ENCODE data around the gene SLC12A3. TPM values are rescaled to one million over a fixed set of nuclear protein-coding genes. Genes with fewer than 3 reads are reported as not detected.
A peak's percentile ranks its signal among the peaks of the same experiment; 100 is the strongest.

Gene SLC12A3, protein sequence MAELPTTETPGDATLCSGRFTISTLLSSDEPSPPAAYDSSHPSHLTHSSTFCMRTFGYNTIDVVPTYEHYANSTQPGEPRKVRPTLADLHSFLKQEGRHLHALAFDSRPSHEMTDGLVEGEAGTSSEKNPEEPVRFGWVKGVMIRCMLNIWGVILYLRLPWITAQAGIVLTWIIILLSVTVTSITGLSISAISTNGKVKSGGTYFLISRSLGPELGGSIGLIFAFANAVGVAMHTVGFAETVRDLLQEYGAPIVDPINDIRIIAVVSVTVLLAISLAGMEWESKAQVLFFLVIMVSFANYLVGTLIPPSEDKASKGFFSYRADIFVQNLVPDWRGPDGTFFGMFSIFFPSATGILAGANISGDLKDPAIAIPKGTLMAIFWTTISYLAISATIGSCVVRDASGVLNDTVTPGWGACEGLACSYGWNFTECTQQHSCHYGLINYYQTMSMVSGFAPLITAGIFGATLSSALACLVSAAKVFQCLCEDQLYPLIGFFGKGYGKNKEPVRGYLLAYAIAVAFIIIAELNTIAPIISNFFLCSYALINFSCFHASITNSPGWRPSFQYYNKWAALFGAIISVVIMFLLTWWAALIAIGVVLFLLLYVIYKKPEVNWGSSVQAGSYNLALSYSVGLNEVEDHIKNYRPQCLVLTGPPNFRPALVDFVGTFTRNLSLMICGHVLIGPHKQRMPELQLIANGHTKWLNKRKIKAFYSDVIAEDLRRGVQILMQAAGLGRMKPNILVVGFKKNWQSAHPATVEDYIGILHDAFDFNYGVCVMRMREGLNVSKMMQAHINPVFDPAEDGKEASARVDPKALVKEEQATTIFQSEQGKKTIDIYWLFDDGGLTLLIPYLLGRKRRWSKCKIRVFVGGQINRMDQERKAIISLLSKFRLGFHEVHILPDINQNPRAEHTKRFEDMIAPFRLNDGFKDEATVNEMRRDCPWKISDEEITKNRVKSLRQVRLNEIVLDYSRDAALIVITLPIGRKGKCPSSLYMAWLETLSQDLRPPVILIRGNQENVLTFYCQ
- total RNA-seq = not detected

DNA sequence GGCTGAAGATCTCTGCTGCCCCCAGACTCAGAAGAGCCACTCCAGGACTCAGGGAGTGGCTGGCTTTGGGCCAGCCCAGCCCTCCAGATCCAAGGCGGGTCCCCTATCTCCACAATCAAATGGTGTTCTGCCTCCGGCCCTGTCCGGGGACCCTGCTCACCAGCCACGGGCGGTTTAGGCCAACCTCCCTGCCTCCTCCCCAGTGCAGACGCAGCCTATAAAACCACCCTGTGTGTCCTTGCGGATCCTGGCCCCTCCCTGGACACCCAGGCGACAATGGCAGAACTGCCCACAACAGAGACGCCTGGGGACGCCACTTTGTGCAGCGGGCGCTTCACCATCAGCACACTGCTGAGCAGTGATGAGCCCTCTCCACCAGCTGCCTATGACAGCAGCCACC, at the start of gene SLC12A3:
Gene SLC12A3, plus strand, starts transcription at position 248 of the 400 bp plus-strand sequence. Its CDS starts 29 bp downstream, at position 277.
- Mint-ChIP-seq H3K9me3 (no peaks in the 10 kb centered on the region), H3K4me3 (no peak within 1 kb of the TSS), H3K27ac (peak within 1 kb of the TSS; percentile 55), H3K36me3 (ENCODE audit: low read depth) (no peaks in the 10 kb centered on the region), H3K4me1 (peaks cover 36% of the 10 kb centered on the region), H3K27me3 (no peaks in the 10 kb centered on the region)
- no peak for DNase-seq
- POLR2A ChIA-PET = no interaction called here
- CTCF ChIA-PET = interaction anchor here (1.2 to 3.2 kb wide), 2 partner anchors 13 to 17 kb away, joined by 3 to 23 read pairs; no protein-coding TSS in a partner anchor

DNA sequence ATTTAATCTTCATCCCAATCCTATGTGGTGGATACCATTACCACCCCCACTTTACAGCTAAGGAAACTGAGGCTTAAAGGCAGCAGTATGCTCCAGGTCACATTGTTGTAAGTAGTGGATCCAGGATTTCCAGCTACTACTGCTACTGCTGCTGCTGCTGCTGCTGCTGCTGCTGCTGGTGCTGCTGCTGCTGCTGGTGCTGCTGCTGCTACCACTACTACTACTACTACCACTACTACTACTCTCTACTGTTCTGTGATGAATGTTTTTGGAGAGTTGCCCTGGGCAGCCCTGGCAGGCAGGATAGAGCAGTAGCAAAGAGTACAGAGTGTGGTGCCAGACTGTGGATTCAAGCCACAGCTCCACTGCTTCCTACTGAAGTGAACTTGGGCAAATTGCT, 49.3 kb upstream of the SLC12A3 start:
- Mint-ChIP-seq H3K9me3 (no peaks in the 10 kb centered on the region), H3K27me3 (no peaks in the 10 kb centered on the region), H3K36me3 (ENCODE audit: low read depth) (no peaks in the 10 kb centered on the region), H3K27ac (no peak overlapping the region), H3K4me3 (no peak overlapping the region), H3K4me1 (peaks cover 4% of the 10 kb centered on the region)
- DNase-seq = no peak
- ChIA-PET CTCF (interaction anchor here (1.4 to 2.5 kb wide), 2 partner anchors 9 to 44 kb away, joined by 3 to 6 read pairs; no protein-coding TSS in a partner anchor), POLR2A (no interaction called here)

DNA sequence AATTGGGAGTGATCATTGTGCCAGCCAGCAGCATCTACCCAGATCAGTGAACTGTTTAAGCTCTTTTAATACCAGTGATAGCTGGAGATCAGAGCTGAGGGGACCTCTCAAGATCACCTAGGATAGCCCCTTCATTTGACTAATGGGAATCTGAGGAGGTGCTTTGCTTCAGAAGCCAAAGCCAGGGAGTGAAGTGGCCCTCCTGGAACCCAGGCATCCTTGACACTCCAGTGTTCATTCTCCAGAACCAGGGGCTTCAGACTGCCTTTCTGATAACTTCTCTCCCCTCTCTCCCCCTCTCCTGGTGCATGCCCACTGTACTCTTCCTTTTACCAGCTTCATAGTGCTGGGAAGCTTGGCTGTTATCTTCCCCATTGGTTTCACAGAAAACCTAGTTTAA, 48.0 kb upstream of the SLC12A3 start:
- POLR2A ChIA-PET = no interaction called here
- no peaks in the 10 kb centered on the region for H3K27me3 Mint-ChIP-seq
- no peak overlapping the region for H3K27ac Mint-ChIP-seq
- DNase-seq = no peak
- peaks cover 6% of the 10 kb centered on the region for H3K36me3 Mint-ChIP-seq (ENCODE audit: low read depth)
- CTCF ChIA-PET = interaction anchor here (0.6 to 2.5 kb wide), 6 partner anchors 11 to 240 kb away, joined by 3 to 6 read pairs (median 3); no protein-coding TSS in a partner anchor
- H3K4me1 Mint-ChIP-seq = peaks cover 4% of the 10 kb centered on the region
- no peaks in the 10 kb centered on the region for H3K9me3 Mint-ChIP-seq
- no peak overlapping the region for H3K4me3 Mint-ChIP-seq

DNA sequence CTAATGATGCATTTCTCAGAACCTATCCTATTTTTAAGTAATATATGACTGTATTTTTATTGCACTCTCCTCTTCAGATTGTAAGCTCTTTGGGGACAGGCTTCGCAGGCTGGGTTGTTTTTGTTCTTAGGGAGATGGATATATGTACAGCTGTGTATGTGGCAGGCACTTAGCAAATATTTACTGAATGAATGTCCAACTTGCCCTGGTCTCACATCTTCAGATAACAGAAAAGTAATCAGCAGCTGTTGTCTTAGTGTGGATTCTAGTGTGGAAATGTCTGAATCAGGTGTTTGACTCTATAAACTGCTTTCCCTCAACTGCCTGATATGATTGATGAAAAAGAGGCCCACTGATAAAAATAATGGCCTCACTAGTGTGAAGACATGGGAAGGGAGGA, 47.1 kb upstream of the SLC12A3 start:
- no peaks in the 10 kb centered on the region for H3K9me3 Mint-ChIP-seq
- DNase-seq = no peak
- no peaks in the 10 kb centered on the region for H3K4me1 Mint-ChIP-seq
- peaks cover 8% of the 10 kb centered on the region for H3K36me3 Mint-ChIP-seq (ENCODE audit: low read depth)
- no peak overlapping the region for H3K27ac Mint-ChIP-seq
- H3K4me3 Mint-ChIP-seq = no peak overlapping the region
- ChIA-PET POLR2A (no interaction called here), CTCF (interaction anchor here (1.1 to 2.5 kb wide), 2 partner anchors 12 to 15 kb away, joined by 3 to 6 read pairs; no protein-coding TSS in a partner anchor)
- no peaks in the 10 kb centered on the region for H3K27me3 Mint-ChIP-seq

DNA sequence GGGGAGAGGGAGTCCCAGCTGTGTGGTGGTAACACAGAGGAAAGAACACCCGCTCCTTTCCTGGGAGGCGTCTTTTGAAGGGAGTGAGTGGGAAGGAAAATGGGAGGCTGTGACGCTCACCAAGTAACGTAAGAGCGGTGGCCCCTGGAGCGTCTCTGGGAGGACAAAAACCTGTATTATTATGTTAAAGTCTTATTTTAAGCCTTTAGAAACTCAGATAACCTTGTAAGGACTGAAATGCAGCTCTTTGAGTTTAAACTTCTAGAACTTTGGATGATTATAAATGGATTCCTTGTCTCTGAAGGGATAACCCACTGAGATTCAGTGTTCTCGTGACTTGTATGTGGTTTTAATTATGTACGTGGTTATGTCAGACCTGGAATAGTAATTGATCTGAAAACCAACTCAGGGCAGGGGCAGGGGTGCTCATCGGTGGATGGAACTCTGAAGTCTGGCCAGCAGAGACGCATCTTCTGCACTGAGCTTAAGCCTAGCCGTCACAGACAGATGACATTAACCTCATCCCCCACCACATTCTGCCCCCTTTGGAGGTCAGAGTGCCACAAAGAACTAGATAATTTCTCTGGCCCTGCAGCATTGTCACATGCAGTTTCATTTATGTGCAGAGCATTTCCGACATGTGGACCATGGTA, 41.8 kb upstream of the SLC12A3 start:
- Mint-ChIP-seq H3K27me3 (no peaks in the 10 kb centered on the region), H3K36me3 (ENCODE audit: low read depth) (peaks cover 22% of the 10 kb centered on the region)
- POLR2A ChIA-PET = no interaction called here

DNA sequence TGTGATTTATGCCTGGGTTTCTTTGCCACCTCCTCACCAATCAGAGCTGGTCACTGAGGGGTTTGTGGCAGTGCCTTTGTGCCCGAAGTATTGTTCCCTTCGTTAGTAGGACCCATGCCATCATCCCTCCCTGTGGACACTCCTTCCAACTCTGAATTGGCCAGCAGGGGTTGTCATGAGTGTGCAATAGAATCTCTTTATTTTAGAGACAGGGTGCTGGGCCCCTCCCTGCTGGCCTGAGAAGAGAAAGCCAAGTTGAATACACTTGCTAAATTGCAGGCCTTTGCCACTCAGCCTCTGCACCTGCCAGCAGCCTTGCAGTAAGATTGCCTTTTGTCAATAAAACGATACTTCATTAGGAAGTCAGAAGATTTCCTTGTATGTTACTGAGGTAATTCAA, 40.7 kb upstream of the SLC12A3 start:
- H3K27ac Mint-ChIP-seq = no peak overlapping the region
- H3K4me1 Mint-ChIP-seq = no peaks in the 10 kb centered on the region
- no peaks in the 10 kb centered on the region for H3K9me3 Mint-ChIP-seq
- no peaks in the 10 kb centered on the region for H3K27me3 Mint-ChIP-seq
- no peak for DNase-seq
- no peak overlapping the region for H3K4me3 Mint-ChIP-seq
- ChIA-PET CTCF (interaction anchor here (1.3 to 2.4 kb wide), 2 partner anchors 9 to 11 kb away, joined by 5 read pairs; no protein-coding TSS in a partner anchor), POLR2A (no interaction called here)
- peaks cover 22% of the 10 kb centered on the region for H3K36me3 Mint-ChIP-seq (ENCODE audit: low read depth)

More for the DNA sequence above, 41.8 kb upstream of the SLC12A3 start:
- no peak for DNase-seq
- CTCF ChIA-PET = interaction anchor here (1.2 to 2.4 kb wide), 3 partner anchors 10 to 103 kb away, joined by 3 to 5 read pairs (median 5); no protein-coding TSS in a partner anchor
- Mint-ChIP-seq H3K9me3 (no peaks in the 10 kb centered on the region), H3K4me1 (no peaks in the 10 kb centered on the region), H3K27ac (no peak overlapping the region), H3K4me3 (no peak overlapping the region)

DNA sequence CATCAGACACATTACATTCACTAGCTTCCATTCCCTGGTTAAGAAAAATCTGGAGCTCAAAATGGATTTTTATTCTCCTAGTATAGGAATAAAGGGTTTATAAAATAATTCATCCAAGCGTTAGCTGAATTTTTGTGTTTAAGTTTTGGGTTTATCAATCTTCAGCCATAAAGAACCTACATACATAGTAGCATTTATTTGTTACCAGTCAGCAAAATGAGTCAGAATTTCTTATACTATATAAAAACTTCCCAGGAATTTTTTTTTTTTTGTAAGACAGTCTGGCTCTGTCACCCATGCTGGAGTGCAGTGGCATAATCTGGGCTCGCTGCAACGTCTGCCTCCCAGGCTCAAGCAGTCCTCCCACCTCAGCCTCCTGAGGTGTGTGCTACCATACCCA, 40.2 kb upstream of the SLC12A3 start:
- Mint-ChIP-seq H3K27ac (no peak overlapping the region), H3K27me3 (no peaks in the 10 kb centered on the region), H3K36me3 (ENCODE audit: low read depth) (peaks cover 22% of the 10 kb centered on the region), H3K4me1 (no peaks in the 10 kb centered on the region), H3K9me3 (no peaks in the 10 kb centered on the region), H3K4me3 (no peak overlapping the region)
- ChIA-PET CTCF (interaction anchor here (1.3 to 2.4 kb wide), 2 partner anchors 8 to 11 kb away, joined by 5 read pairs; no protein-coding TSS in a partner anchor), POLR2A (no interaction called here)
- no peak for DNase-seq

DNA sequence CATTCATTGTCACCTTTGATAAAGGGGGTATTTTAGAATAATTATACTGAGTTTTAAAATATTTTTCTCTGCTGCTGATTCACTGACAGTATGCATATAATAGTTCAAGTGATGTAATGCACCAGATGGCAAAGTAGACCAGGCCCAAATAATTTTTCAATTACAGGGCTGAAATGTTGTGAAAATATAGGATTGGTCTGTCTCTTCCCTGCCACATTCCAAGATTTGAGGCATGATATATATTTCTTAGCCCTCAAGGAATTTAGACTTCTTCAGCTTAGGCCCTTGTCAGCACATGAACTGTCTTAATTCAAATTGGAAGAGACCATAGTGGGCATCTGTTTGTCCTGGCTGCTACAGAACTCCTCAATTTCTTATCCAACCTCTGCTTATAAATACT, 39.2 kb upstream of the SLC12A3 start:
- Mint-ChIP-seq H3K4me3 (no peak overlapping the region), H3K4me1 (no peaks in the 10 kb centered on the region), H3K36me3 (ENCODE audit: low read depth) (peaks cover 22% of the 10 kb centered on the region), H3K9me3 (no peaks in the 10 kb centered on the region), H3K27ac (no peak overlapping the region), H3K27me3 (no peaks in the 10 kb centered on the region)
- CTCF ChIA-PET = no interaction called here
- DNase-seq = no peak
- POLR2A ChIA-PET = no interaction called here

DNA sequence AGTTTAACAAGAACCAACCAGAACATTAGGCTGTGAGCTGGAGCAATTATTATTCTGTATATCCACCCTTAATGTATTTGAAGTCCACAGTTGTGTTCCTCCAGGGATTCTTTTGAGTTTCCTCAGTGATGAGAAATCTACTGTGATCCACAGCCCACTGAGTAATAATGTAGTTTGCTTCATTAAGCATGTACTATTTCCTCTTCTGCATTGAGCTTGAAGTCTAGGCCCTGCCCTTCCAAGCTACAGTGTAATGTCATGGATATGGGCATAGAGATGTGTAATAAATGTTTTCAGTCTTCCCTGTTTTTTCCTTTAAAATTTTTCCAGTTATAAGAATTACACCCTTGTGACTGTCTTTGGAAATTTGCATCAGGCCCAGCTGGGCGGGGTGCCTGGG, 36.4 kb upstream of the SLC12A3 start:
- H3K27ac Mint-ChIP-seq = no peak overlapping the region
- DNase-seq = no peak
- H3K27me3 Mint-ChIP-seq = no peaks in the 10 kb centered on the region
- H3K9me3 Mint-ChIP-seq = no peaks in the 10 kb centered on the region
- H3K4me1 Mint-ChIP-seq = peaks cover 2% of the 10 kb centered on the region
- ChIA-PET POLR2A (no interaction called here), CTCF (interaction anchor here (0.8 to 2.1 kb wide), 2 partner anchors 10 to 34 kb away, joined by 3 to 7 read pairs; no protein-coding TSS in a partner anchor)
- H3K36me3 Mint-ChIP-seq (ENCODE audit: low read depth) = peaks cover 20% of the 10 kb centered on the region
- no peak overlapping the region for H3K4me3 Mint-ChIP-seq

DNA sequence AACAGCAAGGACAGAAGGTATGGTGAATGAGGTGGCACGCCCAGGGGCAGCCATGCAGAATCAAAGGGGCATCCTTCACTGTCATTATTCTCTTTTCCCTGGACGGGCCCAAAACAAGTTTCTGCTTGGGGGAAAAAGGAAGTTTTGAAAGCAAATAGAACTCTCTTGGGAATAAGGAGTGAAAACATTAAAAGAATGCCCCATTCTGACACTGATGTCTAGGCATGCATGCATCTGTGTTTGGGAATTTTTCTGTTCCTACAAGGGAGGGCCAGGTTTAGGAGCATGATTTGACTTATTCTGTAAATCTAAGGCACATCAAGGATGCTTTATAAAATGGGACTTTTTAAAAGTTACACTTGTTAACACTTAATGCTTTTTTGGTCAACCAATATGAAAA, 34.3 kb upstream of the SLC12A3 start:
- ChIA-PET CTCF (interaction anchor here (1.0 to 1.4 kb wide), 2 partner anchors 12 to 24 kb away, joined by 3 to 10 read pairs; no protein-coding TSS in a partner anchor), POLR2A (no interaction called here)
- H3K4me1 Mint-ChIP-seq = peaks cover 2% of the 10 kb centered on the region
- H3K27me3 Mint-ChIP-seq = no peaks in the 10 kb centered on the region
- no peak overlapping the region for H3K27ac Mint-ChIP-seq
- H3K4me3 Mint-ChIP-seq = no peak overlapping the region
- DNase-seq = no peak
- H3K9me3 Mint-ChIP-seq = no peaks in the 10 kb centered on the region
- peaks cover 16% of the 10 kb centered on the region for H3K36me3 Mint-ChIP-seq (ENCODE audit: low read depth)

DNA sequence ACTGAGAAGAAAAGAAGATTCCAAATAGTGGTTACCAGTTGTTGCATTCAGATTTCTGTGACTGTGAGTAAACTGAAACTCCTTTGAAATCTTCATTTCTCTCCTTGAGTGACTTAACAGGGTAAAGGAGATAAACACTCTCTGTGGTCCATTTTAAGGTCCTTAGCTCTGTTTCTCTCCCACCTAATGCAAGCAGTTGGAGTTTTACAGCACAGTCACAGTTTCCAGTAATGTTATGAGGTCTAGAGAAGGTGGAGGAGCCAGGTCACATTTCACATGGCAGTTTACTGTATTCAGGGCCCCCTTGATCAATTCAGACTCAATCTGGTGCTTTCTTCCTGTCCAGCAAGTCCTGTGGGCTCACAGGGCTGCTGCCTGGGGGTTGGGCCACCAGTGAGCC, 32.2 kb upstream of the SLC12A3 start:
- Mint-ChIP-seq H3K4me3 (no peak overlapping the region), H3K27ac (no peak overlapping the region), H3K9me3 (no peaks in the 10 kb centered on the region), H3K27me3 (no peaks in the 10 kb centered on the region), H3K4me1 (peaks cover 2% of the 10 kb centered on the region), H3K36me3 (ENCODE audit: low read depth) (peaks cover 17% of the 10 kb centered on the region)
- ChIA-PET CTCF (interaction anchor here (1.1 to 1.4 kb wide), 3 partner anchors 9 to 27 kb away, joined by 3 to 5 read pairs (median 3); no protein-coding TSS in a partner anchor), POLR2A (no interaction called here)
- no peak for DNase-seq

All from activated CD4-positive, alpha-beta T cell treated with anti-CD3 and anti-CD28 coated beads, Interleukin-2, amount 10 ng/mL, durations not matched to agents 7 days and 5 days (primary cell).